ENCODE data around the gene MYOF. TPM values are rescaled to one million over a fixed set of nuclear protein-coding genes. Genes with fewer than 3 reads are reported as not detected.

MYOF gene
- total and polyA plus RNA-seq, 2 of the 8 experiments (the other 6 are each of a cell fraction or from before 2014, with no cell fraction given): 0.98 to 2.3 TPM

GRCh38 chr10:93413252-93413689, 68.9 kb downstream of the MYOF start (continued):
- no peak for TF ChIP-seq RNF2 (IDR thresholded peaks at IDR 0.05; ENCODE audit: borderline replicate concordance, low read depth, low read length, missing control alignments, poor library complexity, severe bottlenecking)
- TF ChIP-seq KDM4A (IDR thresholded peaks at IDR 0.05; ENCODE audit: low read depth, low read length, severe bottlenecking): no peak
- no peak for TF ChIP-seq PHF8 (conservative IDR thresholded peaks at IDR 0.05; ENCODE audit: low read depth, low read length)
